ENCODE results near the gene GRIP1.
"Not testable (repeated sequence)": the region's sequence is repeated elsewhere in the genome, so short reads cannot be mapped to it uniquely, and the experiment has no call there.

The GRIP1 gene

GRCh38 chr12:66345212-66345611, 333.7 kb downstream of the GRIP1 start:
- DNase-seq (ENCODE audit: low read depth in 4 of 4, low spot score in 1 of 4) = no peak

- no peak for DNase-seq (ENCODE audit: low read depth in 4 of 4, low spot score in 1 of 4)
These were observed 337.8 kb downstream of the GRIP1 start for GRCh38 chr12:66341126-66341525.

DNA sequence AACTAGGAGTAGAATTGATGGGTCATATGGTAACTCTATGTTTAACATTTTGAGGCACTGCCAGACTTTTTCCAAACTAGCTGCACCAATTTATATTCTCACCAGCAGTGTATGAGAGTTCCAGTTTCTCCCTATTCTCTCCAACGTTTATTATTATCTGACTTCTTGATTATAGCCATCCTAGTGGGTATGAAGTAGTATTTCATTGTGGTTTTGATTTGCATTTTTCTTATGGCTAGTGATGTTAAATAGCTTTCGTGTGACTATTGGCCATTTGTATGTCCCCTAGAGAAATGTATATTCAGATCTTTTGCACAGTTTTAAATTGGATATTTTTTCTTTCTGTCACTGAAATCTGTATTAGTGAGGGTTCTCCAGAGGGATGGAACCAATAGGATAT, 338.7 kb downstream of the GRIP1 start:
- no peak for DNase-seq (ENCODE audit: low read depth in 4 of 4, low spot score in 1 of 4)

DNA sequence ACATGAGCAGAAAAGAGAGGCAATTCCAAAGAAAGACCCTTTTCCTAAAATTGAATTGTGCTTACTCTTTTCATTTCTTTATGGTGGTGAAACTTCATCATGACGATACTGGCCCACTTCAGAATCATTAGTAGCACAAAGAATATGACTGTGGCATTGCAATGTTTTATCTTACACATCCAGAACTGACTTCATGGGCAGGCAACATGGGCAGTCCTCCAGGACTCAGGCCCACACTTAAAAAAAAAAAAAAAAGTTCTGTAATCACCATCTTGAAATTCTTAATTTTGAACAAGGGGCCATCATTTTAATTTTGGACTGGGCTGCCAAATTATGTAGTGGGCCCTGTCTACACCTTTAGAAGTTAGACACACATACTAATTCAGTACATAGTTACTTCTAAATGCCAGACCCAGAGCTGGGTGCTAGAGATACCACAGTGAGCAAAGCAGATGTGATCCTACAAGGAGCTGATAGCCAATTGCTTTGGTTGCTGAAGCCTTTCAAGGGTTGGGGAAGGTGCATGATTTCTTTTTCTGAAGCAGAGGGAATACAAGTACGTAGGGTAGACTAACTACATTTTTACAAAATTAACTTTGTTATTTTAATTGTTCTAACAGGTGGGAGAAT, 341.4 kb downstream of the GRIP1 start:
- no peak for DNase-seq (ENCODE audit: low read depth in 4 of 4, low spot score in 1 of 4)

GRCh38 chr12:66335746-66336145, 343.1 kb downstream of the GRIP1 start:
- no peak for DNase-seq (ENCODE audit: low read depth in 4 of 4, low spot score in 1 of 4)

DNA sequence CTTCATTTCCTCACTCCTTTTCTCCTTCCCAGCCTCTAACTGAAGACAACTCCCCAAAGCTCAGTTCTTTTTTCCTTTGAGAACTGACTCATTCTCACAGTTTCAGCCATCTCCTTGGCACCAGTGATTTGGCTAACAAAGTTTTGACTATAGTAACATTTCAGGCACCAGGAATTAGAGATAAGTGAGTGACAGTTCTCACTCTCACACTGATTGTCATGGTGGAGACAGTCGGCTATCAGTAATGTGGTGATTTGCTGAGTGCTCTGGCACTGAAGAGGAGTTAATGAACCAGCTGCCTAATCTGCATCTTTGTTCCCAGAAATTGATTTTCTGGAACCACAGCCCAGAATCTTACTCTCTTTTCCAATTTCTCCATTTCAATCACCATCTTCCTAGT, 347.1 kb downstream of the GRIP1 start:
- no peak for DNase-seq (ENCODE audit: low read depth in 4 of 4, low spot score in 1 of 4)

GRCh38 chr12:66331016-66331415, 347.9 kb downstream of the GRIP1 start:
- DNase-seq (ENCODE audit: low read depth in 4 of 4, low spot score in 1 of 4) = no peak

GRCh38 chr12:66329941-66330340, 348.9 kb downstream of the GRIP1 start:
- no peak for DNase-seq (ENCODE audit: low read depth in 4 of 4, low spot score in 1 of 4)

- DNase-seq (ENCODE audit: low read depth in 4 of 4, low spot score in 1 of 4) = no peak
These were observed 355.9 kb downstream of the GRIP1 start for GRCh38 chr12:66323017-66323416.

DNA sequence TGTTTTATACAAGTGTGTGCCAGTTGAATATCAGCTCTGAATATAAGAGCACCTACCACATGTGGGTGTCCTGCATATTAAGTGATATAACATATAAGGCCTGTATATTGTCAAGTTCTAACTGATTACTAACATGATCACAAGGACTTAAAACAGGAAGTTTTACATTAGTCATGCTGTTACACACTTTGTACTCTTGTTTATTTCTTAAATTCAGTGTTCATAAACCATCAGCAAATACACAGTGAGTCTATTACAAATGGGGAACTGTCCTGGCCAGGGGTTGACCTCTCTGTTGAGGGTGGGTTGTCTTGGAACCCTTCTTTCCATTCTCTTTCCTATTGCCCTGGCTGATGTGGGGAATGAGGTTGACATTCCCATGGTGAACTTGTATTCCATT, 357.4 kb downstream of the GRIP1 start:
- no peak for DNase-seq (ENCODE audit: low read depth in 4 of 4, low spot score in 1 of 4)

- DNase-seq (ENCODE audit: low read depth in 4 of 4, low spot score in 1 of 4) = no peak
These were observed 357.9 kb downstream of the GRIP1 start for GRCh38 chr12:66320996-66321395.

DNA sequence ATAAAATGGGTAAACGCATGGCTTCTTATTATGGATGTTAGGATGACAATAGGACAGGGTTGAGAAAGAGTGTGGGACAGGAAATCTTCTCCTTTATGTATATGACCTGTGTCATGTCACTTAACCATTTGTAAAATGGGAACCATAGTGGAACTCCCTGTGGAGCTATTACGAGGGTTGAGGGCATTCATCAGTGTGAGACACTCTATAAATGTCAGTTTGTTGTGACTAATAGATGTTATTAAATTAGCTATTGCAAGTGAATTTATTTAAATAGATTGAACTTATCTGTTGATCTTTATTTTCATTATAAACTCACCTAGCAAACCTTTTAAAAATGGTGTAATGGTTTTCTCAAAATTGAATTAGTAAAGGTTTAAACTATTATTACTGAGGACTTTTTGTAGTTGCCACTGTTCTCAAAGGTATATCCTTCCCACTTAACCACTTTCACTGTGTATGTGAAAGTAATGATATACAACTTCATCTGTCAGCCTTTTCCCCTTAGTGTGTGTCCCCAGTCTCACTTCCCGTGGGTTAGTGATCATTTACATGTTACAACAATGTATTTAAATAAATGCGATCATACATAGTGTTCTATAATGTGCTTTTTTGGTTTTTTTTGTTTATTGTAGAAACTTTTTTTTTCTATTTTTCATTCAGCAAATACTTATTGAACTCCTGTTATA, 359.5 kb downstream of the GRIP1 start:
- DNase-seq (ENCODE audit: low read depth in 4 of 4, low spot score in 1 of 4) = no peak

DNA sequence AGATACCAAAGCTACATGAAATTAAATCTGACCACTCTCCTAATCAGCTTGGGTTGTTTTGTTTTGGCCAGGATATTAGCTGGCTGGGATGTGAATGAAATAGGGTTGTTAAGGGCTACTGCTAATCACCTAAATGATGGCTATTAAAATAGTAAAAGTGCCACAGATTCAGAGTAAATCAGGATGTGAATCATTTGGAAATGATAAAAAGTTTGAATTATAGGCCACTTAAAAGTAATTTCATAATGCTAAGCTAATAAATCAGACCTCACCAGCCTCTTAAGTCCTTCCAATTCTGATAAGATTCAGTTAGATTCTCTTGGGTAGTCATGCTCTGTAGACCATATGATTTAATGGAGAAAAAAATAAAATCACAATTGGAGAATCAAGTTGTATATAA, 364.6 kb downstream of the GRIP1 start:
- DNase-seq (ENCODE audit: low read depth in 4 of 4, low spot score in 1 of 4) = no peak

- DNase-seq (ENCODE audit: low read depth in 4 of 4, low spot score in 1 of 4) = no peak
These were observed 366.7 kb downstream of the GRIP1 start for GRCh38 chr12:66312189-66312588.

DNA sequence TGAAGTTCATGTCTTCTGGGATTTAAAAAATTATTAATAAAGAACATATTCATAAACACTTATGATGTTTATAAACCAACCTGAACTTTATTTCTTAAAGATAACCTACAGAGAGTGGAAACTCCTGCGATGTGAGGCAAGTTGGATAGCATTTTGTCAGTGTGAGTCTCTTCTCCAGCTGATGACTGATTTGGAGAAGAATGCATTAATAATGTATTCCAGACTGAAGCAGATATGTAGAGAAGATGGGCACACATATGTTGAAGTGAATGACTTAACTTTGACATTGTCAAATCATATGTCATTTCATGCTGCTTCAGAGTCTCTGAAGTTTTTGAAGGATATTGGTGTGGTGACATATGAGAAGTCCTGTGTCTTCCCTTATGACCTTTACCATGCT, 369.3 kb downstream of the GRIP1 start:
- DNase-seq (ENCODE audit: low read depth in 4 of 4, low spot score in 1 of 4) = no peak

- DNase-seq (ENCODE audit: low read depth in 4 of 4, low spot score in 1 of 4) = no peak
These were observed 374.5 kb downstream of the GRIP1 start for GRCh38 chr12:66304296-66304900.

DNA sequence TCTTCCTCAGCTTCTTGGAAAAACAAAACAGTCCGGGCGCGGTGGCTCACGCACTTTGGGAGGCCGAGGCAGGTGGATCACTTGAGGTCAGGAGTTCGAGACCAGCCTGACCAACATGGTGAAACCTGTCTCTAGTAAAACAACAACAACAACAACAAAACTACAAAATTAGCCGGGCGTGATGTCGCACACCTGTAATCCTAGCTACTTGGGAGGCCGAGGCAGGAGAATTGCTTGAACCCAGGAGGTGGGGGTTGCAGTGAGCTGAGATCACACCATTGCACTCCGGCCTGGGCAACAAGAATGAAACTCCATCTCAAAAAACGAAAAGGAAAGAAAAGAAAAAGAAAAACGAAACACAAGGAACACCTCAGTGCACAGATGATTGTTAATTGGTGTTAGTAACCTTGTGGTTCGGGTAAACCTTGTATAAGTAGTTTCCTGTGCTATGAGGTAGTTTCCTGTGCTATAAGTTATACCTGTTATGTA, 375.5 kb downstream of the GRIP1 start:
- DNase-seq (ENCODE audit: low read depth in 4 of 4, low spot score in 1 of 4) = not testable (repeated sequence)

GRCh38 chr12:66302827-66303169, 376.1 kb downstream of the GRIP1 start:
- no peak for DNase-seq (ENCODE audit: low read depth in 4 of 4, low spot score in 1 of 4)

DNA sequence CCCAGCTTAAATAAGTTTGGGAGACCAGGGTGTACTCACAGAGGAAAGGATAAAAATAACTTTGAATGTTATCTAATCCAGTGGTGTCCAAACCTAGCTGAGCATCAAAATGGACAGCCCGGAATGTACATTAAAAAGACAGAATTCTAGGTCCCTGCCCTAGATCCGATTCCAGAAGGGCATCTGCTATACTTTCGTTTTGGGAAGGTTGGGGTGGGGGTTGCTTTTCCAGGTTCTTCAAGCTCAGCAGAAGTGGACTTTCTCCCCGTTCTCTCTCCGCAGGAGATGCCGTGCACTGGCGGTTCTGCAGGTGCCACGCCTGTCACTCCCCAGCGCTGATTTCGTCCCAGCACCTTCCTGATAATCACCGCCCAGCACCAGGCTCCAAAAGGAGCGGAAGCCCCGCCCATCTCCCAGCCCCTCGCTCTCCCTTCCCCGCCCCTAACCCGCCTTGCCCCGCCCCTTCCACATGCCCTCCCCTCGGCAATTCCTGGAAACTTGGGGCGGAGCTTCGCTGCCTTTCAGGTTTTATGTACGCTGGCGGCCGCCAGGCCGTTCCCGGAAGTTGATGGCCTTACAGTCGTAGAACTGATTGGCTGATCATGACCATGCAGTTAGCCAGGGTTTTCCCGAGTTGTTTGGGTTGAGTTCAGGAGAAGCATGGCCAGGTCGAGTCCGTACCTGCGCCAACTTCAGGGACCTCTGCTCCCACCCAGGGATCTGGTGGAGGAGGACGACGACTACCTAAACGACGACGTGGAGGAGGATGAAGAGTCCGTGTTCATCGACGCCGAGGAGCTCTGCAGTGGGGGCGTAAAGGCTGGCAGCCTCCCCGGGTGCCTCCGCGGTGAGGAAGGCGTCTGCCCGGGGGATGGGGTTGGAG, 376.7 kb downstream of the GRIP1 start, which contains the start of gene HELB:
TSS of gene HELB (plus strand) at position 550 of the 883 bp plus-strand sequence. CDS start at position 661, 111 bp downstream.
- peak; percentile 96 to 99 (median 98) for DNase-seq (ENCODE audit: low read depth in 4 of 4, low spot score in 1 of 4)

DNA sequence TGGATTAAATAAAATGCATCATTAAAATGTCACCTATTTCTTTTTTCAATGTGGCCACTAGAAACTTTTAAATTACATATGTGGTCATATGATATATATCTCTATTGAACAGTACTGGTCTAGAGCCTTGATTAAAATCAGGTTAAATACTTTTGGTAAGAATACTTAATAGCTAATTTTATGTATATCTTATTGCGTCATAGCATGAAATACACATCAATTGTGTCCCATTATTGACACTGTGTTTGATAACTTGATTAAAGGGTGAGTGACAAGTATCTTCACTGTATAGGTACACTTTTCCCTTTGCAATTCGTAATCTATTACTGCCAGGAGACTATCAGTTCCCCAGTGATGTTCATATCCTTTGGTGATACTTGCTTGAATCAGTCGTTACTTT, 381.0 kb downstream of the GRIP1 start:
- DNase-seq (ENCODE audit: low read depth in 4 of 4, low spot score in 1 of 4) = no peak
